COLO829 (cell line): Measurements from ENCODE around the gene ACAA1.
"Not testable (repeated sequence)": the region's sequence is repeated elsewhere in the genome, so short reads cannot be mapped to it uniquely, and the experiment has no call there.

Source experiments
- DNase-seq: peaks from one replicate; pipeline ENCODE4 v3.0.0; 2012; ENCODE audit warnings: low spot score

The ACAA1 gene

DNA sequence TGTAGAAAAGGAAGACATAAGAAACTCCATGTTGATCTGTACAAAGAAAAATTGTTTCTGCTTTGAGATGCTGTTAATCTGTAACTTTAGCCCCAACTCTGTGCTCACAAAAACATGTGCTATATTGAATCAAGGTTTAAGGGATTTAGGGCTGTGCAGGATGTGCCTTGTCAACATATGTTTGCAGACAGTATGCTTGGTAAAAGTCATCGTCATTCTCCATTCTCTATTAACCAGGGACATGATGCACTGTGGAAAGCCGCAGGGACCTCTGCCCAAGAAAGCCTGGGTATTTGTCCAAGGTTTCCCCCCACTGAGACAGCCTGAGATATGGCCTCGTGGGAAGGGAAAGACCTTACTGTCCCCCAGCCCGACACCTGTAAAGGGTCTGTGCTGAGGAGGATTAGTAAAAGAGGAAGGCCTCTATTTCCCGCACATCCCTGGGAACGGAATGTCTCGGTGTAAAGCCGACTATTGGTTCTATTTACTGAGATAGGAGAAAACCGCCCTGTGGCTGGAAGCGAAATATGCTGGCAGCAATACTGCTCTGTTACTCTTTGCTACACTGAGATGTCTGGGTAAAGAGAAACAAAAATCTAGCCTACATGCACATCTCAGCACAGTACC, 2.3 kb downstream of the ACAA1 start:
- DNase-seq = not testable (repeated sequence)

DNA sequence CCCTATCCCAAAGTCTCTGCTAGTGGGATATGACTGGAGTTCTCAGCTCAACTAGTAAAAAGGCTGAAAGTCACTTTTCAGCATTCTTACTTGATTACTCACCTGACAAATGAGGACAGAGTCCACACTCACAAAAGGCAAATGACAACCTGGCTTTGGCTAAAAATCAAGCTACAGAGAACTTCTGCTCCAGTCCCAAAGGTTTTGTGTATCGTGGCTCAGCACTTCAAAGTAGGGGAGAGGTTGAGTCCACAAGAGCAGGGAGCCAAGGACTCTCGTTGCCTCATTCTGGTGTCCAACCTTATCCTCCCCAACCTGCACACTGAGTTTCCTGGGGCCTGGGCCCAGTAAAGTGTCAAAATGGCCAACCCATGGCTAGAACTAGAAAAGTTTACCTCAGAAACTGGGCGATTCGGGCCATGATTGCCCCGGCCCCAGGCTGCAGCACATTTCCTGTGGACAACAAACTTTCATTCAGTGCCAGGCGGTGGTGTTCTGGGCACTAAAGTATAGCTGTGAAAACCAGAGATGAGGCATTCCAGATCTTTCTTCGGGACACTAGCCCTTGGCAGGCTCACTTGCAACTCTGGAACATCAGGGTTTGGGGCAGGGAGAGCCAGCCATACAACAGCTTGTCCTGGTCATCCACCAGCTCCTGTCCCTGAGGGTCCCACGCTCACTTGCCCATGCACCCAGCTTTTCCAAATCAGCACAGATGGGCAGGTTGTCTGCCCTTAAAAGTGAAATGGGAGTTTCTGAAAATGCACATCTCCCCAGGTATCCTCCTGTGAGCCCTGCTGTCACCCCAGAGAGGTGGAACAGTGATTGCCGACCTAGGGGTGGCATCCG, 3.1 kb downstream of the ACAA1 start:
- no peak for DNase-seq

GRCh38 chr3:38133209-38133556, 3.7 kb downstream of the ACAA1 start:
- no peak for DNase-seq

DNA sequence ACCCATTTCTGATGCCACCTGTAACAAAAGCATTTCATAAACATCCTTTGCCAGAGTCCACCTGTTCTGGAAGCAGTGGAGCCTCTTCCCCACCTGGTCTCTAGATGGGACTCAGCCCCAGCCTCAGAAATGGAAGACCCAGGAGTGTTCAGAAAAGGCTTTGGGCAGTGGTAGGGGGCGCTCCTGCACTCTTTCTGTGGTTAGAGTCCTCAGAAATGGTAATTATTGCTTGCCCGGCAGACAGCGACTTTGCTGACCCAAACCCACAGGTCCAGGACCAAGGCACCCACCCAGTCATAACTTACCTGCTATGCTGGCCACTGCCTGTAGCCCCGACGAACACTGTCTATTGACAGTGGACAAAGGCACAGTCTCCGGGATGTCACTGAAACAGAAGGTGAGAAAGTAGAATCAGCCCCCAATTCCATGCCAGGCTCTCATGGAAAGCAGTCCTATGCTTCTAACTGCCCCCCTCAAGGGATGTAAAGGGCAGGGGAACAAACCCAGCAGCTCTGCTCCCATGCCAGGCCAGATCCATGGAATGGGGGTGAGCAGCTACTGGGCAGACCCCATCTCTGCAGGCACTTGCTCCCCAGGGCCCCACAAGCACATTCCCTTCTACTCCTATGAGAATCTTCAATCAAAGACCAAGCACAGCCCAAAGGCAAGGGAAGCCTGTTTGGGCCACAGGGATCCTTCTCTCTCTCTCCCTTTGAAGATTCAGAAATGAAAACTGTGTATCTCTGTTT, 5.1 kb downstream of the ACAA1 start:
- no peak for DNase-seq

GRCh38 chr3:38130631-38131065, 6.3 kb downstream of the ACAA1 start:
- DNase-seq = no peak

DNA sequence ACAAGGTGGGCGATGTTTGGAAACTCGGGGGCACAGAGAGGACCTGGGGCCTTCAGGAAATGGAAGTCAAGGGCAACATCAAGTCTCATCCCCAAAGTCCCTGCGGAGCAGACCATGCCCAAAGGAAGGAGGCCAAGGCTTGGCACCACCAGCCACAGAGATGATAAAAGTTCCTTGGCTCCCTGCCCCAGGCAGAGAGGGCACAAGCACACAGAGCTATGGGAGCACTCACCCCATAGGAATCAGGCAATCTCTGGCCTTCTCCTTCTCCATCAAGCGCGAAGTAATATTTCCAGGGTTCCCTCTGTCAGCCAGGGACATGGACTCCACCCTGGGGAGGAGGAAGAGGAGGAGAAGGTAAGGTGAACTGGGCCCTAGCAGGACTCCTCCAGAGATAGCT, 7.9 kb downstream of the ACAA1 start:
- no peak for DNase-seq

DNA sequence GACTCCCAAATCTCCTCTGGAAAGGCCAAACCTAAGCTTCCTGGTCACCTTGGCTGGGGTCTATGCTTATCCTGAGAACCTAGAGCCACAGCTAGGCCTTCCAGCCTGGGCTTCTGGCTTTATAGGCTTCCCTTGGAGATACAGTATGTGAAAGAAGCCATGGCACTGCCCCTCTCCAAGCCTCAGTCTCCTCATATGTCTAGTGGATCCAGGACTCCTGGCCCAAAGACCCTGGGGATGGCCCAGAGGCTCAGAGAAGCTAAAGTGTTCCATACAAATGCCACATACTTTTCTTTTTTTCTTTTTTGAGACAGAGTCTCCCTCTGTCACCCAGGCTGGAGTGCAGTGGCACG, 8.6 kb downstream of the ACAA1 start:
- DNase-seq = no peak

DNA sequence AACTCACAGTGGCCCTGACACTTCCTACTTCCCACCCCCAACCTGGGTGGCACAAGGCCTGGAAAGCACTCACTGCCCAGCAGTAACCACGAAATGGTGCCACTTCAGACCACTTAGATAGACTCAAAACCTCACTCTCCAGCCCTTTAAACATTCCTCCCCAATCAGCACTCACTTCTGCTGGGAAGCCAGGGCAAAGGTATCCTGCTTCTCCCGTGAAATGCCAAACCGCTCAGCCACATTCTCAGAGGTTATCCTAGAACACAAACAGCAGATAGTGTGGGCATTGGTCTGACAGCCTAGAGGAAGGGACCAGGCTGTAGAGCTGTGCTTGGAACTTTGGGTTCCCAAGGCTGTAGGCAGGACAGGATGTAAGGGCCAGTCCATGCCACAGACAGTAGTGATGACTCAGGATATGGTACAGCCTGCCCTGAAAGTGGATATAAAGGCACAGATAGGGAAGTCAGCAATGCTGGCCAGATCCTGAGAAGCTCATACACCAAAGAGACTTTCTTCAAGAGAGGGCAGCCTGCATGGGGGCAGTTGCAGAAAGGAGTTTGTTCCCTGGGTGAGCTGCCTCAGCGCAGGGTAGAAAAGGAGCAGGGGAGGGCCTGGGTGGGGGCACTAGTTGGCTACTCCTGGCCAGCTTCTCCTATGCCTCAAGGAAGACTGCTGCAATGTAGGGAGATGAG, 9.2 kb downstream of the ACAA1 start:
- no peak for DNase-seq

GRCh38 chr3:38126121-38126892, 10.6 kb downstream of the ACAA1 start:
- DNase-seq = no peak

- no peak for DNase-seq
Observed at GRCh38 chr3:38125305-38126120, 11.4 kb downstream of the ACAA1 start.

DNA sequence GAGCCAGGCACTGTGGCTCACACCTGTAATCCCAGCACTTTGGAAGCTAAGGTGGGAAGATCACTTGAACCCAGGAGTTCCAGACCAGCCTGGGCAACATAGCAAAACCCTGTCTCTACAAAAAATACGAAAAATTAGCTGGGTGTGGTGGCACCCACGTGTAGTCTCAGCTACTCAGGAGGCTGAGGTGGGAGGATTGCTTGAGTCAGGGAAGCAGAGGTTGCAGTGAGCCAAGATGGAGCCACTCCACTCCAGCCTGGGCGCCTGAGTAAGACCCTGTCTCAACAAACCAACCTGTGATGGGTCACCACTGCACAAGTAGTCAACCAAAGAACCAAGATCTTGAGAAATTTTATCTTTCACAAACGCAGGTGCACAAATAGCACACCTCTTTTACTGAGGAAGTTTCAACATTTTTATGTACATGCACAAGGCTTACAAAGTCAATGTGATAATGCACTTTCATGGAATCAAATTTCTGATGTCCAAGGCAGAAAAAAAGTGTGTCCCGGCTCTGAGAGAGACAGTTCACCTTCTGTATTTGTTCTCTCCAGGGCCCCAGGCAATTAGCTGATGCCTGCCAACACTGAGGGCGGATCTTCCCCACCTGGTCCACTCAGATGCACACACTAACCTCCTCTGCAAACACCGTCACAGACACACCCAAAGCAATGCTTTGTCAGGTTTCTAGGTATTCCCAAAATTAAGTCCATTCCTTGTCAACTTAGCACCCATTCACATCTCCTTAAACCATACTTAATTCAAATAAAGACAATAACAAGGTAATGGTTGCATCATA, 12.4 kb downstream of the ACAA1 start:
- no peak for DNase-seq

- DNase-seq = no peak
Observed at GRCh38 chr3:38122712-38123290, 14.1 kb downstream of the ACAA1 start.

DNA sequence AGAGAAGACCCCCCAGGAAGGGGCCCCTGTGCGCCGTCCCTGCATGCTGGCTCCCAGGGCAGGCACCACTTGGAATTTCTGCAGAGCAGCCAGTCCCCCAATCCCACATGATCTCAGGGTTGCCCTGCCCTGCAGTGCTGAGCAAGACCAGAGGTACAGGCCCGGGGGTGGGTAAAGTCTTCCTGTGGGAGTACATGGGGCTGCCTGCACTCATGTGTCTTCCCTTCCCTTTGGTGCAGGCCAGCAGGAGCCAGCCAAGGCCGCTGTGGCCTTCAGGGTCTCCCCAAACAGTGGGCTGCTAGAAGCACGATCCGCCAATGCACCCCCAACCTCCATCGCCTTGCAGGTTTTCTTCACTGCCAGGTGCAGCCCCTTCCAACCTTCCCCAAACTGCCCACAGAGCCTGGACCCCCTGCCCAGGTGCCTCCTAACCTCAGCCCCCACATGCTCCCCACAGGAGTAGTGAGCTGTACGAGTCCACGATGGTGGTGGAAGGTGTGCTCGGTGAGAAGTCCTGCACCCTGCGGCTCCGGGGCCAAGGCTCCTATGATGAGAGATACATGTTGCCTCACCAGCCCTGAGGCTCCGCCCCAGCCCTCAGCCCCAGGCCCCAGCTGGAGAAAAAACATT, 15.0 kb downstream of the ACAA1 start:
- DNase-seq = no peak

DNA sequence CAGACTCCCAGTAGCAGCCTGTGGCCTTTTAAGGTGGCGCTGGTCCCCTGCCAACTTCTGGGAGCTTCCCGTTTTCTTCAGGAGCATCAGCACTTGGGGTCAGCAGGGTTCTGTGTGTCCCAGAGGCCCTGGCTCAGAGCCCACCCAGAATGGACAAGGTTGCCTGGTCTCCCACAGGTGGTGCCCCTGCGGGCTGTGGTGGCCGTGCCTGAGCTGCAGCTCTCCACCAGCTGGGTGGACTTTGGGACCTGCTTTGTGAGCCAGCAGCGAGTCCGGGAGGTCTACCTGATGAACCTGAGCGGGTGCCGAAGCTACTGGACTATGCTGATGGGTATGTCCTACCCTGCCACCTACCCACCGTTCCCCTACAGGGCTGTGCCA, 15.5 kb downstream of the ACAA1 start:
- no peak for DNase-seq

GRCh38 chr3:38120693-38121450, 16.1 kb downstream of the ACAA1 start:
- no peak for DNase-seq

DNA sequence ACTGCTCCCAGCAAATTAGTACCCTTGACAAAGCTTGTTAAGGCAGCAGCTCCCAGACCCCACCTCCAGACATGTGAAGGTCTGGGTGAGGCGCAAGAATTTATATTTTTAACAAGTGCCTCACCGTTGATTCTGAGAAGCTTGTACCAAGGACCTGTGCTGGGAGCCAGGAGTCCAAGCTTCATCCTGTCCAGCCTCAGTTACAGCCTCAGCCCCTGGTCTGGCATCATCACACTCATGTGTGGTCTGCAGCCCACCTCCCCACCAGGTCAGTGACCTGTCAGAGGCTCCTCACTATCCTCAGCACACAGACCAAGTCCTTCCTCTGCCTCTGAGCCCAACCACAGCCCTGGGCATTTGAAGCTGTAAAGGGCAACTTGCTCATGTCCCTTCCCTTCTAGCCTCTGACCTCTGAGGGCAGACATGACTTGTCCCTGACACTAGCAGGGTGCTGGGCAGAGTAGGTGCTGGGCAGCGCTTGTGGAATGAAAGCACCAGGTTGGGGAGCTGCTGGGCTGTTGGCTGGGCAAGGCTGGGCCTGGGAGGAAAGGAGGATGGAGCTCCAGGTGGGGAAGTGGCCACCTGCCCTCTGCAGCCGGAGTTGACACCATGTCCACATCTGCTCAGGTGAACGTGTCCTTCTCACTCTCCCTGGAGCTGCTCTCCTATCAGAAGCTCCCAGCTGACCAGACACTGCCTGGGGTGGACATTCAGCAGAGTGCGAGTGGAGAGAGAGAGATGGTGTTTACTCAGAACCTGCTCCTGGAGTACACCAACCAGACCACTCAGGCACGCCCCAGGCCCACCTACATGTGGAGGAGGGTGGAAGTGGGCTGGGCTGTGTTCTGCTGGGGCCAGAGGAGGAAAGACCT, 16.9 kb downstream of the ACAA1 start:
- DNase-seq = no peak

- no peak for DNase-seq
Observed at GRCh38 chr3:38119248-38119544, 17.7 kb downstream of the ACAA1 start.
